Hepatocyte (in vitro differentiated cells): Measurements from ENCODE around the gene SLC5A1.

Experiments
- CTCF ChIP-seq: fragments of 200-600 bp; sonication (generic); IDR thresholded peaks from 2 replicates; pipeline ENCODE4 v1.5.1; 2016; ENCODE audit warnings: antibody characterized with exemption, mild to moderate bottlenecking; ENCODE audit not compliant: poor library complexity
- EZH2 ChIP-seq: fragments of 200-600 bp; sonication (generic); IDR thresholded peaks from 2 replicates; pipeline ENCODE4 v1.6.1; 2016; ENCODE audit warnings: antibody characterized with exemption, mild to moderate bottlenecking, borderline replicate concordance

DNA sequence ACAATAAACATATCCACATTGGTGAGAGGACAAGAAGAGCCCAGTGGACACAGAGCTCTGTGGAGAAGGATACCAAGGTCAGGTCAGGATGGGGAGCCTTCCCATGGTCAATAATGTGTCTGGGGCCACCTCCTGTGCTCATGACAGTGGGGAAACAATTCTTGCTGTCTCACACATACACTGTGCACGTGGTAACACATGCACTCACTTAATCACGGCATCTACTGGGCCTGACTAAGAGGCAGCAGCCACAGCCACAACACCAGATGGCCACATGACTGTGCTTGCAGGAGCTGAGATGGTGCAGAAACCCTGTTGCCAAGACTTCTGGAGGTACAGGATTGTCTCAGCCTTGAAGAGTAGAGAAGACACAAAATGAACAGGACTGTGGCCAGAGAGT is 87.4 kb downstream of the SLC5A1 start:
- TF ChIP-seq CTCF (no peak), EZH2 (no peak)
